SK-N-SH treated with all-trans-retinoic acid at 6 μM for 48 hours (cell line): ENCODE measurements around the gene CYP46A1.

Experiments used
- ARNTL ChIP-seq: fragments of 450-650 bp; formaldehyde crosslinking; IDR thresholded peaks from 2 replicates; pipeline ENCODE4 v1.5.0; 2020; ENCODE audit warnings: low read depth, mild to moderate bottlenecking, moderate library complexity, borderline replicate concordance
- BACH2 ChIP-seq: fragments of 250-450 bp; sonication (Bioruptor Pico); IDR thresholded peaks from 2 replicates; pipeline ENCODE4 v1.9.0; 2021; ENCODE audit warnings: mild to moderate bottlenecking, borderline replicate concordance
- OSR1 ChIP-seq: fragments of 250-450 bp; sonication (Bioruptor Pico); IDR thresholded peaks from 2 replicates; pipeline ENCODE4 v1.8.0; 2022; ENCODE audit warnings: moderate library complexity, mild to moderate bottlenecking, inconsistent platforms
- RARB ChIP-seq: fragments of 250-450 bp; sonication (Bioruptor Pico); IDR thresholded peaks from 2 replicates; pipeline ENCODE4 v1.8.0; 2021; ENCODE audit warnings: mild to moderate bottlenecking, moderate library complexity
- TCF4 ChIP-seq: fragments of 250-450 bp; sonication (Bioruptor Pico); IDR thresholded peaks from 2 replicates; pipeline ENCODE4 v1.8.0; 2021; ENCODE audit warnings: mild to moderate bottlenecking, moderate library complexity, borderline replicate concordance
- TOX ChIP-seq: fragments of 250-450 bp; sonication (Bioruptor Pico); IDR thresholded peaks from 2 replicates; pipeline ENCODE4 v1.8.0; 2021; ENCODE audit warnings: mild to moderate bottlenecking, moderate library complexity, borderline replicate concordance
- ZC3H10 ChIP-seq: fragments of 250-450 bp; sonication (Bioruptor Pico); IDR thresholded peaks from 2 replicates; pipeline ENCODE4 v1.5.1; 2021; ENCODE audit warnings: mild to moderate bottlenecking, moderate library complexity
- ZFP30 ChIP-seq: fragments of 450-650 bp; formaldehyde crosslinking; IDR thresholded peaks from 2 replicates; pipeline ENCODE4 v1.5.0; 2022; ENCODE audit warnings: mild to moderate bottlenecking, moderate library complexity
- ZNF565 ChIP-seq: fragments of 450-650 bp; formaldehyde crosslinking; conservative IDR thresholded peaks from 2 replicates; pipeline ENCODE4 v1.5.0; 2020; ENCODE audit warnings: low read depth, mild to moderate bottlenecking, moderate library complexity
- TF ChIP-seq, protein P1 (sequence below): fragments of 250-450 bp; sonication (Bioruptor Pico); IDR thresholded peaks from 2 replicates; pipeline ENCODE4 v1.8.0; 2020; ENCODE audit warnings: mild to moderate bottlenecking, moderate library complexity, borderline replicate concordance
- TF ChIP-seq, protein P2 (sequence below): fragments of 250-450 bp; sonication (Bioruptor Pico); IDR thresholded peaks from 2 replicates; pipeline ENCODE4 v1.5.1; 2020; ENCODE audit warnings: low read depth, mild to moderate bottlenecking, moderate library complexity
- TF ChIP-seq, protein P3 (sequence below): fragments of 250-450 bp; sonication (Bioruptor Pico); IDR thresholded peaks from 2 replicates; pipeline ENCODE4 v1.5.1; 2021; ENCODE audit warnings: mild to moderate bottlenecking, moderate library complexity

DNA sequence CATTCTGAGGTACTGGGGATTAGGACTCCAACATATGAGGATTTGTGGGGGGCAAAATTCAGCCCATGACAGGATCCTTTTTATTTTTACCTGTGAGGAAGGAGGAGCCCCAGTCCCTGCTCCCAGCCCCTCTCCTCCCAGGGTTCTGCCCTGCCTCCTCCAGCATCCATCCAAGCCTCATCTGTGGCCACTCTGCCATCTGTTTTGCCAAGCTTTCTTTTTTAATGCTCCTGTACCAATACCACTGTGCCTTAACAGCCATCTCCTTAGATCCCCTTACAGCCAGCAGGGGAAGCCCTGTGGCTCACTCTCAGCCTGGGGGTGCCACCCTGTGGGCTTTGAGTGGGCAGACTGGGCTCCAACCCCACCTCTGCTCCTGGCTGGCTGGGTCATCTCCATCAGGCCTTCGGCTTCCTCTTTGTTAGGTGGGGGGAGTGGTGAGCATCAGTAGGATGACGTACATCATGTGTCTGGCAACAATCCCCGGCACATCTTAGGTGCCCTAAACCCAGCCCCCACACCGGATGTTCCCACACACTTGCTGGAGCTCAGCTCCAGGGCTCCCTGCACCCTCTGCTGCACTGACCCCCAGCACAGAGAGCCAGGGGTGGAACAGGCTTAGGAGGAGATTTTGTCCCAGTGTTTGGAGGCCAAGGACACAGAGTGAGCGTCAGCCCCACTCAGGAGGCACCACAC lies 40.2 kb downstream of the CYP46A1 start:
- TF ChIP-seq ZFP30 (CRISPR knock-in tag), result no peak
- TF ChIP-seq, protein P1, sequence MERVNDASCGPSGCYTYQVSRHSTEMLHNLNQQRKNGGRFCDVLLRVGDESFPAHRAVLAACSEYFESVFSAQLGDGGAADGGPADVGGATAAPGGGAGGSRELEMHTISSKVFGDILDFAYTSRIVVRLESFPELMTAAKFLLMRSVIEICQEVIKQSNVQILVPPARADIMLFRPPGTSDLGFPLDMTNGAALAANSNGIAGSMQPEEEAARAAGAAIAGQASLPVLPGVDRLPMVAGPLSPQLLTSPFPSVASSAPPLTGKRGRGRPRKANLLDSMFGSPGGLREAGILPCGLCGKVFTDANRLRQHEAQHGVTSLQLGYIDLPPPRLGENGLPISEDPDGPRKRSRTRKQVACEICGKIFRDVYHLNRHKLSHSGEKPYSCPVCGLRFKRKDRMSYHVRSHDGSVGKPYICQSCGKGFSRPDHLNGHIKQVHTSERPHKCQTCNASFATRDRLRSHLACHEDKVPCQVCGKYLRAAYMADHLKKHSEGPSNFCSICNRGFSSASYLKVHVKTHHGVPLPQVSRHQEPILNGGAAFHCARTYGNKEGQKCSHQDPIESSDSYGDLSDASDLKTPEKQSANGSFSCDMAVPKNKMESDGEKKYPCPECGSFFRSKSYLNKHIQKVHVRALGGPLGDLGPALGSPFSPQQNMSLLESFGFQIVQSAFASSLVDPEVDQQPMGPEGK (CRISPR knock-in tag), result no peak
- TF ChIP-seq, protein P2, sequence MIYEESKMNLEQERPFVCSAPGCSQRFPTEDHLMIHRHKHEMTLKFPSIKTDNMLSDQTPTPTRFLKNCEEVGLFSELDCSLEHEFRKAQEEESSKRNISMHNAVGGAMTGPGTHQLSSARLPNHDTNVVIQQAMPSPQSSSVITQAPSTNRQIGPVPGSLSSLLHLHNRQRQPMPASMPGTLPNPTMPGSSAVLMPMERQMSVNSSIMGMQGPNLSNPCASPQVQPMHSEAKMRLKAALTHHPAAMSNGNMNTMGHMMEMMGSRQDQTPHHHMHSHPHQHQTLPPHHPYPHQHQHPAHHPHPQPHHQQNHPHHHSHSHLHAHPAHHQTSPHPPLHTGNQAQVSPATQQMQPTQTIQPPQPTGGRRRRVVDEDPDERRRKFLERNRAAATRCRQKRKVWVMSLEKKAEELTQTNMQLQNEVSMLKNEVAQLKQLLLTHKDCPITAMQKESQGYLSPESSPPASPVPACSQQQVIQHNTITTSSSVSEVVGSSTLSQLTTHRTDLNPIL (CRISPR knock-in tag), result no peak
- TF ChIP-seq, protein P3, sequence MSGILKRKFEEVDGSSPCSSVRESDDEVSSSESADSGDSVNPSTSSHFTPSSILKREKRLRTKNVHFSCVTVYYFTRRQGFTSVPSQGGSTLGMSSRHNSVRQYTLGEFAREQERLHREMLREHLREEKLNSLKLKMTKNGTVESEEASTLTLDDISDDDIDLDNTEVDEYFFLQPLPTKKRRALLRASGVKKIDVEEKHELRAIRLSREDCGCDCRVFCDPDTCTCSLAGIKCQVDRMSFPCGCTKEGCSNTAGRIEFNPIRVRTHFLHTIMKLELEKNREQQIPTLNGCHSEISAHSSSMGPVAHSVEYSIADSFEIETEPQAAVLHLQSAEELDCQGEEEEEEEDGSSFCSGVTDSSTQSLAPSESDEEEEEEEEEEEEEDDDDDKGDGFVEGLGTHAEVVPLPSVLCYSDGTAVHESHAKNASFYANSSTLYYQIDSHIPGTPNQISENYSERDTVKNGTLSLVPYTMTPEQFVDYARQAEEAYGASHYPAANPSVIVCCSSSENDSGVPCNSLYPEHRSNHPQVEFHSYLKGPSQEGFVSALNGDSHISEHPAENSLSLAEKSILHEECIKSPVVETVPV (CRISPR knock-in tag), result no peak
- no peak for TF ChIP-seq ARNTL (CRISPR knock-in tag)
- no peak for TF ChIP-seq ZNF565 (CRISPR knock-in tag)
- no peak for TF ChIP-seq RARB (CRISPR knock-in tag)
- TF ChIP-seq BACH2, result no peak
- no peak for TF ChIP-seq OSR1 (CRISPR knock-in tag)
- no peak for TF ChIP-seq ZC3H10 (CRISPR knock-in tag)
- no peak for TF ChIP-seq TCF4 (CRISPR knock-in tag)
- TF ChIP-seq TOX (CRISPR knock-in tag), result no peak
